ENCODE measurements around the gene DCLK2.

DCLK2 gene

DNA sequence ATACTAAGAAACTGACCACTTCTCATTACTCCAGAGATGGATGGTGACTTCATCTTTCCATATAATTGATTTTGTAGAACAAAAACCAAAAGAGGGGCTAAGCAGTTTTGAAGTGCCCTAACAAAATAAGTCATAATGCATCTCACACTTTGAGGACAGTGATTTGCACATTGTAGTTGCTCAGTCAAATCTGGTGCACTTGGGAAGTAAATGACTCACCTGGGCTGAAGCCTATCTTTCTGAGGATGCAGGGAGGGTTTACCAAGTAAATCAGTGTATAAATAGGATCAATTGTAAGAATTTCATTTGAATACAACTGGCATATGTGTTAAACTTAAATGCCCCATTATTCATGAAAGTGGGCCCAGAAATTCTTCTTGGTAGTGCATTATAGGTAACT lies 134.2 kb downstream of the DCLK2 start:
- Histone ChIP-seq H3K4me2 (peak overlapping the region; percentile 75; the same call in 1 of the 2 replicates), H3K79me2 (ENCODE audit: insufficient read depth, low read depth) (no peaks in the 10 kb centered on the region)
- TF ChIP-seq, protein P1, sequence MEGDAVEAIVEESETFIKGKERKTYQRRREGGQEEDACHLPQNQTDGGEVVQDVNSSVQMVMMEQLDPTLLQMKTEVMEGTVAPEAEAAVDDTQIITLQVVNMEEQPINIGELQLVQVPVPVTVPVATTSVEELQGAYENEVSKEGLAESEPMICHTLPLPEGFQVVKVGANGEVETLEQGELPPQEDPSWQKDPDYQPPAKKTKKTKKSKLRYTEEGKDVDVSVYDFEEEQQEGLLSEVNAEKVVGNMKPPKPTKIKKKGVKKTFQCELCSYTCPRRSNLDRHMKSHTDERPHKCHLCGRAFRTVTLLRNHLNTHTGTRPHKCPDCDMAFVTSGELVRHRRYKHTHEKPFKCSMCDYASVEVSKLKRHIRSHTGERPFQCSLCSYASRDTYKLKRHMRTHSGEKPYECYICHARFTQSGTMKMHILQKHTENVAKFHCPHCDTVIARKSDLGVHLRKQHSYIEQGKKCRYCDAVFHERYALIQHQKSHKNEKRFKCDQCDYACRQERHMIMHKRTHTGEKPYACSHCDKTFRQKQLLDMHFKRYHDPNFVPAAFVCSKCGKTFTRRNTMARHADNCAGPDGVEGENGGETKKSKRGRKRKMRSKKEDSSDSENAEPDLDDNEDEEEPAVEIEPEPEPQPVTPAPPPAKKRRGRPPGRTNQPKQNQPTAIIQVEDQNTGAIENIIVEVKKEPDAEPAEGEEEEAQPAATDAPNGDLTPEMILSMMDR (conservative IDR thresholded peaks at IDR 0.05; ENCODE audit: low read depth, low read length), result no peak

DNA sequence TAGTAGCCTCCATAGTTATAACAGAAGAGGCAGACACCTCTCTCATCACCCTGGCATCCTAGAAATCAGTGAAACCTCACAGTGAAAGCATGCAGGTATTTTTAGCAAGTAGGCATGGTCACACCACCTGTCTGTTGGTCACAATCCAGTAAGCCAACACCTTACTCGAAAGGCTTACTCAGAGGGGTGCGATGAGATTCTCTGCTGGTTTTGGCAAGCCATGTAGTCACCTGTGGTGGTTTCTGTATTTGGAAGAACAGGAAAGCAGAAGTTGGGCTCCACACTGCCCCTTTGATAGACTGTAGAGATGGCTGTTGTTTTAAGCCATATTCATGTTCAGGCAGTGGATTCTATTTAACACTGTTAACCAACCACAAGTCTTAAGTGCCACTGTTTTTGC lies 134.7 kb downstream of the DCLK2 start:
- peaks cover 38% of the 10 kb centered on the region for H3K4me1 ChIP-seq (ENCODE audit: low read depth, poor library complexity, severe bottlenecking)
- H4K20me1 ChIP-seq (ENCODE audit: insufficient read depth), result no peaks in the 10 kb centered on the region
- H3K27me3 ChIP-seq (ENCODE audit: insufficient read depth, low read depth), result no peaks in the 10 kb centered on the region
- no peaks in the 10 kb centered on the region for H3K36me3 ChIP-seq (ENCODE audit: insufficient read depth)
- peak overlapping the region; percentile 75 for H3K4me2 ChIP-seq
- no peak overlapping the region for H2AFZ ChIP-seq (ENCODE audit: low read depth)
- TF ChIP-seq, protein P1 (conservative IDR thresholded peaks at IDR 0.05; ENCODE audit: low read depth, low read length), result no peak
- no peak overlapping the region for H3K9ac ChIP-seq
- H3K79me2 ChIP-seq (ENCODE audit: insufficient read depth, low read depth), result no peaks in the 10 kb centered on the region
- peak overlapping the region; percentile 11; the same call in 1 of the 2 replicates for H3K27ac ChIP-seq
- H3K4me3 ChIP-seq (IDR thresholded peaks at IDR 0.05; ENCODE audit: insufficient read depth, low read depth, low read length), result no peak overlapping the region

More for the DNA sequence above, 134.2 kb downstream of the DCLK2 start:
- no peak overlapping the region for H3K27ac ChIP-seq
- H2AFZ ChIP-seq (ENCODE audit: low read depth), result no peak overlapping the region
- no peak overlapping the region for H3K9ac ChIP-seq
- no peaks in the 10 kb centered on the region for H3K27me3 ChIP-seq (ENCODE audit: insufficient read depth, low read depth)
- no peak overlapping the region for H3K4me3 ChIP-seq (IDR thresholded peaks at IDR 0.05; ENCODE audit: insufficient read depth, low read depth, low read length)
- no peaks in the 10 kb centered on the region for H3K36me3 ChIP-seq (ENCODE audit: insufficient read depth)
- no peaks in the 10 kb centered on the region for H4K20me1 ChIP-seq (ENCODE audit: insufficient read depth)
- peaks cover 38% of the 10 kb centered on the region for H3K4me1 ChIP-seq (ENCODE audit: low read depth, poor library complexity, severe bottlenecking)

DNA sequence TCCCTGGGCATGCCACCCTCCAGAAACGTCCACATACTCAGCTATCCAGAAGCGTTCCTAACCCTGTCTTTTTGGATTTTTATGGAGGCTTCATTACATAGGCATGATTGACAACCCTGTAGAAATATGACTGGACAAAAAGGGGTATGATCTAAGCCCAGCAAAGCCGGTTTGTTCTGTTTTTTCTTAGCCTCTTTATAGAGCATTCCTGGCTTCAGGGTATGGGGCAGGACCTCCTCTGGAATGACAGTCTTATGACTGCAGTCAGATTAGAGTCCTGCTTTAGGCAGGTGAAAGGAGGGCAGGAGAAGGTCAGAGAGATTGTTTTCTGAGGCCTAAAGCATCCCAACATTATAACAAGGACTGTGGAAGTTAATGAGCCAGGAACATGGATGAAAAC lies 137.4 kb downstream of the DCLK2 start:
- no peak overlapping the region for H3K4me2 ChIP-seq
- H3K27ac ChIP-seq, result no peak overlapping the region

DNA sequence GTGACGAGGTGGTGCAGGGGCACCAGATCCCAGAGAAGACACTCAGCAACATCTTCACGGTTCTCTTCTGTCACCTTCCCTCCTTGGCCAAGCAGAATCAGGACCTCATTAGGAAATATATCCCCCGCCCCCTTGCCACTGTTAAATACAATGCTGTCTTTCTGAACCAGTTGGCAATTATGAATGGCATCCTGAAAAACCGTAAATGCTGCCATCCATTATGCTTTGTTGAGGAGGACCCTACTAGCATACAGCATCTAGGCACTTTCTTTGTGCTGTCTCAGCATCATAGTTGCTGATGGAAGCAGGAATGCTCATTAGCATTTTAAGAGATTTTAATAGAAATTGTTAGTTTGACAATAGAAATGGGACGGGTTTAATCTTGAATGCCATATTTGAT lies 138.5 kb downstream of the DCLK2 start:
- Histone ChIP-seq H3K27me3 (ENCODE audit: insufficient read depth, low read depth) (no peaks in the 10 kb centered on the region), H4K20me1 (ENCODE audit: insufficient read depth) (no peaks in the 10 kb centered on the region), H3K4me1 (ENCODE audit: low read depth, poor library complexity, severe bottlenecking) (peaks cover 33% of the 10 kb centered on the region), H3K4me3 (IDR thresholded peaks at IDR 0.05; ENCODE audit: insufficient read depth, low read depth, low read length) (no peak overlapping the region), H2AFZ (ENCODE audit: low read depth) (no peak overlapping the region), H3K9ac (no peak overlapping the region), H3K36me3 (ENCODE audit: insufficient read depth) (no peaks in the 10 kb centered on the region), H3K79me2 (ENCODE audit: insufficient read depth, low read depth) (no peaks in the 10 kb centered on the region), H3K4me2 (no peak overlapping the region), H3K27ac (no peak overlapping the region)
- TF ChIP-seq, protein P1 (conservative IDR thresholded peaks at IDR 0.05; ENCODE audit: low read depth, low read length), result no peak

More for the DNA sequence above, 137.4 kb downstream of the DCLK2 start:
- Histone ChIP-seq H3K4me3 (IDR thresholded peaks at IDR 0.05; ENCODE audit: insufficient read depth, low read depth, low read length) (no peak overlapping the region), H3K9ac (no peak overlapping the region), H3K4me1 (ENCODE audit: low read depth, poor library complexity, severe bottlenecking) (peaks cover 34% of the 10 kb centered on the region), H3K27me3 (ENCODE audit: insufficient read depth, low read depth) (no peaks in the 10 kb centered on the region), H2AFZ (ENCODE audit: low read depth) (no peak overlapping the region), H4K20me1 (ENCODE audit: insufficient read depth) (no peaks in the 10 kb centered on the region), H3K36me3 (ENCODE audit: insufficient read depth) (no peaks in the 10 kb centered on the region), H3K79me2 (ENCODE audit: insufficient read depth, low read depth) (no peaks in the 10 kb centered on the region)
- TF ChIP-seq, protein P1 (conservative IDR thresholded peaks at IDR 0.05; ENCODE audit: low read depth, low read length), result no peak
